Head of caudate nucleus (tissue), 42 donors: ENCODE measurements around the gene LRP1B.
"Not testable (repeated sequence)": the region's sequence is repeated elsewhere in the genome, so short reads cannot be mapped to it uniquely, and the experiment has no call there.

Source experiments
- DNase-seq, 42 donors: peaks; one replicate each; pipeline versions ENCODE4 v3.0.0 to v3.0.0-alpha.2; 2020 to 2021; ENCODE audit warnings: mixed read lengths in 7 of 42
- intact Hi-C: fragments of 100-400 bp; cut with DNase I; formaldehyde crosslinking; loops from one replicate; pipeline ENCODE4 v1.15.0; 2022

LRP1B gene

DNA sequence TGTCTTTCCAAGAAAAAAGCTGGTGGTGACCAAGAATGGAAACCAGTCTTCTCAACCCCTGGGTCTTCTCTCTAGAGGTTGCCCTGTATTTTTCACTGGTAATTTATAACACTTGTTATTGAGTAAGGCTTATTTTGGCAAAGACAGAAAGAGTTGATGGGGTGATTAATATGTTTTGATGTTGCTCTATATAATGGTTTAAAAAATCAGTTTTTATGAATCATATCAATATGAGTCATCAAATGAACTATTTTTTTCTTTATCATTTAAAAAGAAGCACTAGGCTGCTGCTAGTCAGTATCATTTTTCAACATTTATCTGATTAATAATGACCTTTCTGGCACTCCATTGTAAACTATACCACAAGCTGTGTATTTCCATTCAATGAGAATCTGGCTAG, 1142.2 kb downstream of the LRP1B start:
- intact Hi-C loops: no loop called here
- DNase-seq: no peak

DNA sequence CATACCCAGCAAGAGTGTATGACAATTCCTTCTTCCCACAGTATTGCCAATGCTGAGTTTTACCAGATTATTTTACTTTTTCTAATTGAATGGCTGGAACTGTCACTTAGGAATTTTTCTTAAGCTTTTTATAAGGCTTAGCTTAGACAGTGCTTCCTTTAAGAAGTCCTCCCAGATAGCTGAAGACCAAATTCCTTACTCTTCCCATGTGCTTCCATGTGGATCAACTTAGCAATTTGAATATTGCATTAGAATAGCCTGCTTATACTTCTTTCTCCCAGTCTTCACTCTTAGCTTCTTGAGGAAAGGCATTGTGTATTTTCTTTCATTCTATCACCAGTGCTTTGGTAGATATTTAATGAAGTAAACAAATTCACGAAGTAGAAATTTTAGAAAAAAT, 1144.4 kb downstream of the LRP1B start:
- DNase-seq: no peak
- intact Hi-C loops: no loop called here

DNA sequence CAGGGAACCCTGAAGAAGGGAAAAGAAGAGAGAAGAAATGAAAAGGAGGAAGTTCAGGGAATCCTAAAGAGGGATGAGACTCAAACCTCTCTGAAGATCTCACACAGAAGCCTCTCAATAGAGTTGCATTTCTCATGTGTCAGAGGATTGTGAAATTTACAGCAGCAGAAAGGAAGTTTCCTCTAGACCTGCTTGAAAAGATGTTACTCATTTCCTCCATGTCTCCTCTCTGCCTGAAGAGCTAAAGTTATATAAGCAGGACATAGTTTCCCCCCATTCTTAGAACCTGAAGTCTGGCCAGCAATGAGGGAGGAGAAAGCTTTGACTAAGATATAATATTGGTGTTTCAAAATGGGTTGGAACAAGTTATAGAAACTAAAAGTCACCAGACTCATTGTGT, 1155.6 kb downstream of the LRP1B start:
- intact Hi-C loops: no loop called here
- DNase-seq: no peak

DNA sequence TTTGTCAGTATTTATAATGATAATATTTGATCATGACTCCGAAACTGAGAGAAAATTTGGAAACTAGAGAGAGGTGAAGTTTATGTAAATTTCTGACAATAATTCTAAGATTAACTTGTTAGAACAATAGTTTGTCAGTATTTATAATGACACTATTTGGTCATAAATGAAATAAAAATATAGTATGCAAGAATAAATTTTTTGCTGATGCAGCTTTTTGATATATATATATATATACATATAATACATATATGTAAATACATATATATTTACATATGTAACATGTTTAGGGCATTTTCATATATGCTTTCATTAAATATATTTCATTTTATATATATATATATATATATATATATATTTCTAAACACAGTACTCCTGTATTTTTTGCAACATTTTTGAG, 1158.1 kb downstream of the LRP1B start:
- intact Hi-C loops: no loop called here
- no peak for DNase-seq

DNA sequence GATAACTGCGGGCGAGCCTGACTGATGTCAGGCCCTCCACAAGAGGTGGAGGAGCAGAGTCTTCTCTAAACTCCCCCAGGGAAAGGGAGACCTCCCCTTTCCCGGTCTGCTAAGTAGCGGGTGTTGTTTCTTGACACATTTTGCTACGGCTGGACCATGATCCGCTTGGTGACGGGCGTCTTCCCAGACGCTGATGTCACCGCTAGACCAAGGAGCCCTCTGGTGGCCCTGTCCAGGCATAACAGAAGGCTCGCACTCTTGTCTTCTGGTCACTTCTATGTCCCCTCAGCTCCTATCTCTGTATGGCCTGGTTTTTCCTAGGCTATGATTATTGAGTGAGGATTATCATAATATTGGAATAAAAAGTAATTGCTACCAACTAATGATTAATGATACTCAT, 1166.5 kb downstream of the LRP1B start:
- DNase-seq, intact Hi-C loops: not testable (repeated sequence)

DNA sequence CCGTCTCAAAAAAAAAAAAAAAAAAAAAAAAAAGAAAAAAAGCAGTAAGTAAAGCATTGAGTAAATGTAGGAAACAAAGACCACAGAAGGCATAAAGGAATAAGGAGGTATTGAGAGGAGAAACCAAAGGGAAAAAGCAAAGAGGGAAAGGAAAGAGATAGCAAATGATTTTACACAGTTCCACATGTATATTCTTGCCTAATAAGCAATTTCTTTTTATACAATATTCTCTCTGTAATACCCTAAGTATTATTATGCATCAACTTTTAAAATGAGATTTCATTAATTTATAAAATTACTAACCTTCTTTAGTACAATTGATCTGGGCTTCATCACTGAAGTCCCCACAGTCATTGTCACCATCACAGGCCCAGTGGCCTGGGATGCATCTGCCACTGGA, 1180.9 kb downstream of the LRP1B start:
- DNase-seq: no peak
- intact Hi-C loops: no loop called here

DNA sequence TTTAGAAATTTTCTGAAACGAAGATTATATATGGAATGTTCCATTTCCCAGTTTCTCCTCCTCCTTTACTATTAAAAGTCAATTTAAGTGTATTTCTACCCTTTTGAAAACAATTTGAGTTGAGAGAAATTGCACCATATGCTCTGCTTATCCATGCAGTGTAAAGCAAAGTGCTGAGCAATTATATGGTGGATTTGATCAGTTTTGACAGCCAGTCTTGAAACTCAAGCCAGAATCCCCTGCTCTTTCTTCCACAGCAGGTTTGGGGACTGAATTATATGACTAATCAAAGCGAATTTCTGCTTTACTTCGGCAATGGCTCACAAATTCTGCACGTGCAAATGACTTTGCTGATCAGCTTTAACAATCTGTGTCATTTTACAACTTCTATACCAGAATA, 1183.6 kb downstream of the LRP1B start:
- DNase-seq: no peak
- intact Hi-C loops: no loop called here

DNA sequence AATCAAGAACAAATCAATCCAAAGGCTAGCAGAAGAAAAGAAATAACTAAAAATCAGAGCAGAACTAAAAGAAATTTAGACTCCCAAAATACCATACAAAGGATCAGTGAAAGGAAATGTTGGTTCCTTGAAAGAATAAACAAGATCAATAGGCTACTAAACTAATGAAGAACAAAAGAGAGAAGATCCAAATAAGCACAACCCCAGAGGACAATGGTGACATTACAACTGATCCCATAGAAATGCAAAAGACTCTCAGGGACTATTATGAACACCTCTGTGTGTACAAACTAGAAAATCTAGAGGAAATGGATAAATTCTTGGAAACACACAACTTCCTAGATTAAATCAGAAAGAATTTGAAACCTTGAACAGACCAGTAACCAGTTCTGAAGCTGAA, 1186.9 kb downstream of the LRP1B start:
- no peak for DNase-seq
- intact Hi-C loops: no loop called here

DNA sequence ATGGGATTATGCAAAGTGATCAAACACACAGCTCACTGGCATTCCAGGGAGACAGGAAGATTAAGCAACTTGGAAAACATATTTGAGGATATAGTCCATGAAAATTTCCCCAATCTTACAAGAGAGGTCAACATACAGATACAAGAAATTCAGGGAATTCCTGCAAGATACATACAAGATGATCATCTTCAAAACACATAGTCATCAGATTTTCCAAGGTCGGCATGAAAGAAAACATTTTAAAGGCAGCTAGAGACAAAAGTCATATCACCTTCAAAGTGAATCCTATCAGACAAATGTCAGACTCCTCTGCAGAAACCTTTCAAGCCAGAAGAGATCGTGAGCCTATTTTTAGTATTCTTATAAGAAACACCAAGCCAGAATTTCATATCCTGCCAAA, 1188.5 kb downstream of the LRP1B start:
- intact Hi-C loops: no loop called here
- DNase-seq: no peak

DNA sequence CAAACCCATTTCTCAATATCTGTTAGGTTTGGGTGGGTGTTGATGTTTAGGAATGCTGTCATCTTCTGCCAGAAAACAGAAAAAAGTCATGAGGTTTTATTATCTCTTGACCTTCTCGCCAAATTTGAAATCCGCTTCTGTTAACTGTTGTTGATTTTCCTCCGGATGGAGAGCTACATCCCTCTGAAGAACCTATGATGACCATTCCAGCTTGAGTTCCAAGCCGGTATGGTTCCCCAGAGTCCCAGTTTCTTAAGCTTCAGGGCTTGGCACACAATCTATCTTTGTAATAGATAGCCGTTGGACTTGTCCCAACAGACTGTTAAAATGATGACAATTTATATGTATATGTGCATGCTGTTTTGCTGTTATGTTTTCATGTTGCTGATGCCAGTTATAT, 1201.0 kb downstream of the LRP1B start:
- no peak for DNase-seq

DNA sequence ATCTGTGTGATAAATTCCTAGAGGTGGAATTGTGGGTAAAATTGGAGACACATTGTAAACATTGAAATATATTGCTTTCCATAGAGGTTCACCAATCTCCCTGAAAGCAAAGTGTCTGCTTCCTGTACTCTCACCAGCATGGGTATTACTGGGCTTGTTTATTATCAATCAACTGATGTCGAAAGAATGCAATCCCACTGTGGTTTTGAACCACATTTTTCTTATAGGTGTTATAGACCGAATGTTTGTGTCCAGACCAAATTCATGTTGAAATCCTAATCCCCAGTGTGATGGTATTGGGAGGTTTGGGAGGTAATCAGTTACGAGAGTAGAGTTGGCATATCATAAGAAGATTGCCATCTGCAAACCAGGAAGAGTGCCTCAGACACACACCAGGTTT, 1212.4 kb downstream of the LRP1B start:
- DNase-seq: no peak
- intact Hi-C loops: no loop called here

More for the DNA sequence above, 1201.0 kb downstream of the LRP1B start:
- intact Hi-C loops: no loop called here

DNA sequence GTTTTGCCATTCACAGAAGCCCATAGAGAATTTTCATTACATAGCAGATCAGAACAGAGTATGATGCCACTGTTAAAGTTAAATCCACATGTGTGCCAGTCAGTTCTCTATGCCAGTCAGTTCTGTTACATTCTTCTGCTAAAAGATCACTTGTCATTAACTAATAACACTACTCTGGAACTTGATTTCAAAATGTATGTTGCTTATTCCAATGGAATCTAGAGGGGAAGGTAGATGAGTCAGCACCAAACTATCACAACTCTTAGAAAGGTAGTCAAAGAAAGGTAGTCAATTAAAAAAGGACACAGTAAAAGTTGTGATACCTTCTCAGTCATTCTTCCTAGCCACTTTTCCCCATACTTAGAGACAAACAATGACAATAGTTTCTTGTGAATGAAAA, 1214.4 kb downstream of the LRP1B start:
- intact Hi-C loops: no loop called here
- no peak for DNase-seq

DNA sequence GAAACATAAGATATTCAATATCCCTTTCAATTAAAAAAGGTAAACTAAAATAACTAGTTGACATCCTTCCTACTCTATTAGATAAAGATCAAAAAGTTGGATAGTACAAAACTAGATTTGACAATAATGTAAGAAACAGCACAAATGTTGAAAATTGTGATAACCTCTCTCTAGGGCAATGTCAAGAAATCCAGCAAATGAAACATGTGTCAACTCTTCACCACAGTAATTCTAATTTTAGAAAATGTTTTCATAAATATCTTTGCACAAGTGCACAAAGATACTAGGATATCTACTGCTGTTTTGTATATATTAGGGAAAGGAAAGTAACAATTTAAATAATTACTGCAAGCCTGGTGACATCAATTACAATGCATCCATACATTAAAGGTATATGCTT, 1220.1 kb downstream of the LRP1B start:
- intact Hi-C loops: no loop called here
- no peak for DNase-seq

DNA sequence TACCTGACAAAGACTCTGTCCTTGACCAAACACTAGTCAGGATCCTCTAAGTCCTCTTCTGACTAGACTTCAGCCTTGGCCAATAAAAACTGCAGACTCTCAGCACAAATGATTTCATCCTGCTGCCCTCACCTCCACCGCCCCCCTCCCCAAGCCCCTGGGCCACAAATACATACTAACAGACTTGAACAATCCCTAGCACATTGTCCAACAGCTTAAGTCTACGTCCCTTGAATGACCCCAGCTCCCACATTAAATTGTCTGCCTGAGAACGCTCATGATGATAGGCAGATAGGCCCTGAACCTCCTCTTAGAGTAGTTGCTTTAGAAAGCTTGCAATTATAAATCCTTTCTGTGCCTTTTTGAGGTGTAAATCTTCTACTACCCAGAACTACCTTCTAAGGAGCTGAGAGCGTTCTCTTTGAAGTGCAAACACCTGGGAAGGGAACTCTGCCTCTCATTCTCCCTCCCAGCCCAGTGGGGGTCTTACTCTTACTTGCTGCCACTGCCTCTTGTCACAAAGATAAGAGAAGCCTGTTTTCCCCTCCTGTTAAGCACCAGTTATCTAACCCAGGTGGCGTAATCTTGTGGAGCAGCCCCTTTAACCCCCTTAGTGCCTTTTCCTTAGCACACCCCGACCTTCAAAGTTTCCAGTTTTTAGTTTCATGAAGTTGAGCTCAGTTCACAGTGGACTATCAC, 1225.6 kb downstream of the LRP1B start:
- intact Hi-C loops: no loop called here
- DNase-seq: no peak

DNA sequence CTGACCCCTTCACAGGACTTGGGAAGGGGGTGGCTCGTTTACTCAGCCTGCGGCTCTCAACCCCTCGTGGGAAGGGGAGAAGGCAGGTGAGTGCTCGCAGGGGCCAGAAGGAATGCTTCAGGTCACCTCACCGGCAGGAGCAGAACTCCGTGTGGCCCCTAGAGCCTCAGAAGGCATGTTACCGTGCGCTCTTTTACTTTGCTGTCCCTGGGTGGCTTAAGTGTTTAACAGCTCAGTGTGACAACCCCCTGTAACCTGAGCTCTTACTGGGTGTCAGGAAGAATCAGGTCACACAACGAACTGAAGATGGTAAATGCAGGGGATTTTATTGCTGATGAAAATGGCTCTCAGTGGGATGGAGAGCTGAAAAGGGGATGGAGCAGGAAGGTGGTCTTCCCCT, 1235.4 kb downstream of the LRP1B start:
- intact Hi-C loops: no loop called here
- no peak for DNase-seq

DNA sequence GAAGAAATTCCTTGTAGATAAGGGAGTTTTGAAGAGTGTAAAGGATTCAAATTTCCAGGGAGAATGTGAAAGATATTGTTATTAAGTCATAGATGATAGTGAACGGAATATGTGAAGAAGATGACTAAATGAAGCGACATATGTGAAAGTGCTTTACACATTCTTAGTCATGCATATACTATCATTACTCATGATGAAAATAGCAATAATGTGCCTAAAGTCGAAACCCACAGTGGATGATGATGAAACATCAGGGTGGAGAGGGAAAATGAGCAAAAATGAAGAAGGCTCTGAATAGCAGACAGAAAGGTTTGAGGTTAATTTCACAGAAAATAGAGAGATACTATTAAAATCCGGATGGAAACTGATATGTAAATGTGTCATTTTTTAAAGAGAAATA, 1237.1 kb downstream of the LRP1B start:
- DNase-seq: no peak
- intact Hi-C loops: no loop called here

DNA sequence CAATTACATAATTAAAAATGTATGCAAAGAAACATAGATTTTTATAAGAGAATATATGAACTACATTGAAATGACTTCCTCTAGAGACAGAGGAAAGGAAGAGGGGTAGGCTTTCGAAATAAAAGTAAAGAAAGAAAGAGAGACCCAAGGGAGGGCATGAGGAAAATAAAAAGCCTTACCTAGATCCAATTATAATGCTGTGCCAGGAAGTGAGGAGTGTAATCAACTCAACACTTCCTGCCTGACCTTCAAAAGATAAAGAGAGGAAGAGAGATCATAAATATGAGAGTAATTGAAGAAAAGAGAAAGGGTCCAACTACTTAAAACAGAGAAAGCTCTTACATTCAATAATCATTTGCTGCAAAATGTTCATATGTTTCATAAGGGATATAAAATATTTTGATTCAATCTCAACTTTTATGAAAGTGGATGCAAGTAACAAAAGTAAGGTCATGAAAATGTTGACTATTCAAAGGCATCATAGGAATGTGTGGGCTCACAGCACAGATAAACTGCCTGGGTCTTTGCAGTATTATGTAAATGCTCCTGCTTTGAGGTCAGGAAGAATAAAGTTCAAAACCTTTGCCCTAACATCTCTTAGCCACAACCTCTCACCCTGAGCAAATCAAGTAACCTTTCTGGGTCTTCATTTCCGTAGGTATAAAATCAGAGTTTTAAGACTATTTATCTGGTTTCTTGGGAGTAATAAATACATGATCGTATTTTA, 1237.7 kb downstream of the LRP1B start:
- intact Hi-C loops: no loop called here
- no peak for DNase-seq

DNA sequence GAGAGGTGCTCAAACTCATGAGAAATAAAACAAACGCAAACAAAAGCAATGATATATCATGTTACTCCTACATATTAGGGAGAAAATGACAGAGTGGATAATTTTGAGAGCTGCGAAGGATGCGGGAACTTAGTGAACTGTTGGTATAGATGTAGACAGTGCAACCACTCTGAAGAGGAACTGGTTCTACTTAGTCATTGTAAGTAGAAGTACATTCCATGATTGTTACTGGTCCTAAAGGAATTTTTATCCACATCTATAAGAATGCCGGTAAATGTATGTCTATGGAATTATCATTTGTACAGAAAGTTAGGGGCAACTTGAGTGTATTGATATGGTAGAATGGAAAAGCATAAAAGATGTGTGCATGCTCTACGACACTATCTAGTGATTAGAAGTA, 1238.4 kb downstream of the LRP1B start:
- intact Hi-C loops: no loop called here
- DNase-seq: no peak

DNA sequence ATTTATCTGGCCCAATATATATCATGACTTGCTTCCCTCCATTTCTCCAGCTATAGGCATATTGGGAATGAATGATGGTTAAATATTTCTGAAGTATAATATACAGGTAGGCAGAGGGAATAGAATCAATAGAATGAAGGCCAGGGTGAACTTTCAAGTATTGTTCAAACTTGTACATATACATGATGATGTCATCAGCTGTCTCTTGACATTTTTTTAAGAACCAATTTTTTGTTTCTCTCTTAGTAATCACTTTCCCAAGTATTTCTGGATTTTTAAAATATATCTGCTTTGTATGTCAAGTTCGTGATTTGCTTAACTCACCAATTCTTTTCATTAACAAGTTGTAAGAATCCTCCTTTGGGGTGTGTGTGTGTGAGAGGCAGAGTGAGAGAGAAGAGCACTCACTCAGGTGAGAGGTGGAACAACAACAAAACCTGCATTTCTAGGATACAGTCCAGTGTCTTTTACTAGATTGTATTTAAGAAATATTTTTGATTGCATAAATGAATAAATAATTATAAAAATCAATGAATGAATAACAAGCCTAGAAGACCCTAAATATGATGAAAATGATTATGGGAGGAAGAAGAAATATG, 1239.1 kb downstream of the LRP1B start:
- no peak for DNase-seq
- intact Hi-C loops: no loop called here

DNA sequence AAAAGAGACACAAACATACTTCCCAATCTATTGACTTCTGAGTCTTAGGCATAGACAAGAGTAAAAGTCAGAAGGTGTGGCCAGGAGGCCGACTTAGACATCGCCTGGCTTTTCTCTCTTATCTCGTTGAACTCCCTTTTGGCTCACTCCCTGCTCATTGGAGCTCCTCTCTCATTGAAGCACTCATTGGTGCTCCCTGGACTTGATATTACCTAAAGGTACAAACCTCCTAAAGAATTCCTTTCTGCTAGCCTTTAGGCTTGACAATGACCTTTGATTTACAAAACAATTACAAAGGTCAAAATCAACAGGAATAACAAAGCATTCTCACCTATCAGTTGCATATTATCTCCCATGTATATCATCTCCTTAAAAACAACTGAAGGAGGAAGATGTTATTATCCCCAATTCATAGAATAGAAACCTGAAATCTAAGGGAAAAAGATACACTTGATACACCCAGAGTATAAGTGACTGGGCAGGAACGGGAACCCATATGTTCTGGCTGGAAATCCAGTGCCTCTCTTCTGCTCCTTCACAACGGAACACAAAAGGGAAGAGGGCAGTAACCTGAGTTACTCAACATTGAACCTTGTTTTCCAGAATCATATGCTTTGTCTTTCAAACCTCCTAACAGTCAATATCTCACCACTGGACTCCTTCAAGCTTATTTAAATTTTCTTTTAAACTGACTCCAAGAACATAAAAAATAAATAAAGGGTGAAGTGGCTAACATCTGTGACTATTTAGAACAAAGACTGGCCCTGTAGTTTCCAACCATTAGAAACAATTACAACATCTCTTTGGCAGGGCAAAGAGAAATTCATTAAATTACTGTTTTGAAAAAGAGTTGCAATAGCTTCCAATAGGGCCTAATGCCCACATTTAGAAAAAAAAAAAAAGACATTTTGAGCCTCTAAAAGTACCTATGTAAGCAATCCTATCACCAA, 1247.9 kb downstream of the LRP1B start:
- DNase-seq: no peak
- intact Hi-C loops: no loop called here
